Glutamatergic neuron (in vitro differentiated cells): Measurements from ENCODE around the gene ZNF358. TPM values are rescaled to one million over a fixed set of nuclear protein-coding genes. Genes with fewer than 3 reads are reported as not detected.

ENCODE experiments used
- DNase-seq: peaks from one replicate; pipeline ENCODE4 v3.0.0; 2022
- H3K27ac Mint-ChIP-seq: one replicate; pipeline ENCODE4 v1.8.0; 2020; ENCODE audit warnings: mild to moderate bottlenecking, mixed read lengths, inconsistent platforms; ENCODE audit not compliant: unreplicated experiment
- H3K27me3 Mint-ChIP-seq: one replicate; pipeline ENCODE4 v1.8.0; 2020; ENCODE audit warnings: mild to moderate bottlenecking, moderate library complexity, mixed read lengths, inconsistent platforms; ENCODE audit not compliant: unreplicated experiment
- H3K36me3 Mint-ChIP-seq: one replicate; pipeline ENCODE4 v1.8.0; 2020; ENCODE audit warnings: mild to moderate bottlenecking, mixed read lengths, inconsistent platforms; ENCODE audit not compliant: unreplicated experiment
- H3K4me1 Mint-ChIP-seq: one replicate; pipeline ENCODE4 v1.8.0; 2020; ENCODE audit warnings: mild to moderate bottlenecking, low read depth, mixed read lengths, inconsistent platforms; ENCODE audit not compliant: unreplicated experiment
- H3K4me3 Mint-ChIP-seq: one replicate; pipeline ENCODE4 v1.8.0; 2020; ENCODE audit warnings: mild to moderate bottlenecking, mixed read lengths, inconsistent platforms; ENCODE audit not compliant: unreplicated experiment
- H3K9me3 Mint-ChIP-seq: one replicate; pipeline ENCODE4 v1.8.0; 2020; ENCODE audit warnings: mild to moderate bottlenecking, moderate library complexity, mixed read lengths, inconsistent platforms; ENCODE audit not compliant: unreplicated experiment
- total RNA-seq: library from RNA; stranded (reverse); fragmentation: NEBNext Ultra II Directional; extraction: Animal tissue kit (Norgen Biotek cat#: 25700); gene quantifications from one replicate; pipeline ENCODE4 v1.2.1, GENCODE V29; 2021; ENCODE audit not compliant: unreplicated experiment
- TF ChIP-seq, protein P1 (sequence below): fragments of 200-600 bp; sonication (generic); IDR thresholded peaks from one replicate; pipeline ENCODE4 v1.5.0; 2021; ENCODE audit not compliant: partially characterized antibody, unreplicated experiment

The ZNF358 gene
- total RNA-seq, 1 donor from 2014 or later, result 148 TPM

DNA sequence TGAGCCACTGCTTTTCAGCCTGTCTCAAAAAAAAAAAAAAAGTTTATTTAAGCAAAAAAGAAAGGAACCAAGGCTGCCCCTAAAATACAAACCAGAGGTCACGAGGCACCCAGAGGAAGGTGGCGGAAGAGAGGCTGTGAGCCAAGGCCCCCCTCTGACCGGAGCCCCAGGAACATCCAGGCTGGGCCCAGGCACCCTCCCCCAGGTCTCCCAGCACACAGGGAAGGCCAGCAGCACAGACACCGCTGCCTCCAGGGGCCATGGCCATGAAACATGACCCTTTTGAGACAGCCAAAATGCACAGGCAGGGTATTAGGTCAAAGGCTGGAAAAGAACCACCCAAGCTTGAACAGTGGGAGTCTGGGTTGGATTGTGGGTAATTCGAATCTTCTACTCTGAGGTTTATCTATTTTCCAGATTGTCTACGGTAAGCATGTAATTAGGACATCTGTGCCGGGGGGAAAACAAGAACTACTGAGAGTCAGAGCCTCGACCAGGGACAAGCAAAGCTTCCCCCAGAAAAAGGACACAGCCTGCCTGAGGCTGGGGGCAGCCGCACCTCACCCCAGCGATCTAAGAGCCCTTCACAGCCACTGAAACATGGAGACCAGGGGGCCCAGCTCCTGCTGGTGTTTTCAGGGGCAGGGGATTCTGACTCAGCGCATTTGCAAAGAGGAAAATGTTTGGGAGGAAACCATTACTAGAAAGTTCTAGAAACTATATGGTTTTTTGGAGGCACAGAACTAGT is 35.5 kb upstream of the ZNF358 start:
- H3K9me3 Mint-ChIP-seq, result peaks cover 7% of the 10 kb centered on the region

DNA sequence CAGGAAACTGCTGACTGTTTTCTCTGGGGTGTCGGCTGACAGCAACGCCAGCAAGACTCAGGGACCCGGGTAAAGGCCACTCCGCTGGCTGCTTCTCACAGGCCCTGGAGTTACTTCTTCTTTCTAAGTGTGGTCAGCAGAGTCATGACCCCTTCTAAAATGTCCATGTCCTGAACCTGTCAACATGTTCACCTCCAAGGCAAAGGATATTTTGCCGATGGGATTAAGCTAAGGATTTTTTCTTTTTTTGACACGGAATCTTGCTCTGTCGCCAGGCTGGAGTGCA is 35.0 kb upstream of the ZNF358 start:
- no peak for DNase-seq
- Mint-ChIP-seq H3K27me3 (no peaks in the 10 kb centered on the region), H3K4me3 (no peak overlapping the region), H3K36me3 (no peaks in the 10 kb centered on the region), H3K4me1 (peaks cover 11% of the 10 kb centered on the region), H3K9me3 (peaks cover 7% of the 10 kb centered on the region), H3K27ac (no peak overlapping the region)
- TF ChIP-seq, protein P1, sequence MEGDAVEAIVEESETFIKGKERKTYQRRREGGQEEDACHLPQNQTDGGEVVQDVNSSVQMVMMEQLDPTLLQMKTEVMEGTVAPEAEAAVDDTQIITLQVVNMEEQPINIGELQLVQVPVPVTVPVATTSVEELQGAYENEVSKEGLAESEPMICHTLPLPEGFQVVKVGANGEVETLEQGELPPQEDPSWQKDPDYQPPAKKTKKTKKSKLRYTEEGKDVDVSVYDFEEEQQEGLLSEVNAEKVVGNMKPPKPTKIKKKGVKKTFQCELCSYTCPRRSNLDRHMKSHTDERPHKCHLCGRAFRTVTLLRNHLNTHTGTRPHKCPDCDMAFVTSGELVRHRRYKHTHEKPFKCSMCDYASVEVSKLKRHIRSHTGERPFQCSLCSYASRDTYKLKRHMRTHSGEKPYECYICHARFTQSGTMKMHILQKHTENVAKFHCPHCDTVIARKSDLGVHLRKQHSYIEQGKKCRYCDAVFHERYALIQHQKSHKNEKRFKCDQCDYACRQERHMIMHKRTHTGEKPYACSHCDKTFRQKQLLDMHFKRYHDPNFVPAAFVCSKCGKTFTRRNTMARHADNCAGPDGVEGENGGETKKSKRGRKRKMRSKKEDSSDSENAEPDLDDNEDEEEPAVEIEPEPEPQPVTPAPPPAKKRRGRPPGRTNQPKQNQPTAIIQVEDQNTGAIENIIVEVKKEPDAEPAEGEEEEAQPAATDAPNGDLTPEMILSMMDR, result no peak

More for the DNA sequence above, 35.5 kb upstream of the ZNF358 start:
- TF ChIP-seq, protein P1, result no peak
- no peak for DNase-seq
- H3K4me1 Mint-ChIP-seq, result peaks cover 11% of the 10 kb centered on the region
- no peak overlapping the region for H3K4me3 Mint-ChIP-seq
- peak overlapping the region; percentile 6 for H3K27ac Mint-ChIP-seq
- no peaks in the 10 kb centered on the region for H3K27me3 Mint-ChIP-seq
- H3K36me3 Mint-ChIP-seq, result no peaks in the 10 kb centered on the region

DNA sequence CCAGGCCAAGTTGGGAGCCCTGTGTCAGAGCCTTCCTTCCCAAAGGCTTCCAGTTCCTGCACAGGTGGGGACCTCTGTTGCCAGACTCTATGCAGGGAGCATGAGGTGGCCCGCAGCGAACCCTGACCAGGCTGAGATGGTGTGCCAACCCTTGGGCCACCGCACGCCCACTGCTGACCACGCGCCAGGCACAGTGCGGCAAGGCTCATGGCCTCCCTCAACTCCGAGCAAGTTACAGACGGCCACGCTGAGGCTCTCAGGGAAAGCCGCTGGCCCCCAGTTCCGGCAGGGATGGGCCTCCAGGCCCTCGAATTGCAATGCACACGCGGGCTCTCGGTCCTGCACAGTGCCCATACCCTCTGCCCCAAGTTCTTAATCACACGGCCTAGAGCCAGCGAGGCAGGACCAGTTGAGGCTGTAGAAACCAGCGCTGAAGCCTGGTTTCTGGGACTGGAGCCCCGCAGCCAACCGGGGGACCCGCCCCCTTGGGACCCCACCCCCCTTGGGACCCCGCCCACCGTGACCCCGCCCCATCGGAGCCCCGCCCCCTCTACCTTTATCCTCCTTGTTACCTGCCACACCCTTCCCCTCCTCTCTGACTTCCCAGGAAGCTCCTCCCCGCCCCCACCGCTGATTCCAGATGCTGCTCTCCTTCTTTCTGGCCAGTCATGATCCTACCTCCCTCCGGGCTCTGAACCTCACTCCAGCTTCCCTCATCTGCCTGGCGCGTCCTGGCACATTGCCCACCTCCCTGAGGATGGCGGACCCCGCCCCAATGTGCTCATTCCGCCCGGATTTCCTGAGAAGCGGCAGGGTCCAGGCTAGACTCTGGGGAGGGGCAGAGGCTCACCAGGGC is 33.1 kb upstream of the ZNF358 start:
- Mint-ChIP-seq H3K4me3 (no peak overlapping the region), H3K4me1 (peaks cover 11% of the 10 kb centered on the region), H3K36me3 (no peaks in the 10 kb centered on the region), H3K9me3 (peaks cover 5% of the 10 kb centered on the region), H3K27ac (no peak overlapping the region), H3K27me3 (peaks cover 2% of the 10 kb centered on the region)
- TF ChIP-seq, protein P1, result no peak
- no peak for DNase-seq

DNA sequence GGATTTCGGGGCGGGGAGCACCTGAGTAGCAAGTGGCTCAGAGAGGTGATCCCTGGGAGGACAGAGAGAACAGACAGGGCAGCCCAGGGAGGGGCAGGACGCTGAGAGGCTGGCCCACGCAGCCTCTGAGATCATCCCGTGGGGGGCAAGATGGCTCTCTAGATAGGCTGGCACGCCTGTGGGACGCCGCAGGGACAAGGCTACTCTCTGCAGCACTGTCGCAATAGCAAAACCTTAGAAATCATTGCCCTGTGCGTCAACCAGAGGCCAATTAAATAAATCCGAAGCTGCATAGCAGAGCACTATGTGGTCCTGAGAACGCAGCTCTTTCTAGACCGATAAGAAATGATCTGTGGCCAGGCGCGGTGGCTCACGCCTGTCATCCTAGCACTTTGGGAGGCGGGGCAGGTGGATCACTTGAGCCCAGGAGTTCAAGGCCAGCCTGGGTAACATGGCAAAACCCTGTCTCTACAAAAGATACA is 32.1 kb upstream of the ZNF358 start:
- TF ChIP-seq, protein P1, result no peak
- Mint-ChIP-seq H3K27me3 (peaks cover 3% of the 10 kb centered on the region), H3K27ac (no peak overlapping the region), H3K36me3 (no peaks in the 10 kb centered on the region), H3K4me3 (no peak overlapping the region), H3K9me3 (peaks cover 4% of the 10 kb centered on the region), H3K4me1 (peaks cover 11% of the 10 kb centered on the region)
- no peak for DNase-seq

DNA sequence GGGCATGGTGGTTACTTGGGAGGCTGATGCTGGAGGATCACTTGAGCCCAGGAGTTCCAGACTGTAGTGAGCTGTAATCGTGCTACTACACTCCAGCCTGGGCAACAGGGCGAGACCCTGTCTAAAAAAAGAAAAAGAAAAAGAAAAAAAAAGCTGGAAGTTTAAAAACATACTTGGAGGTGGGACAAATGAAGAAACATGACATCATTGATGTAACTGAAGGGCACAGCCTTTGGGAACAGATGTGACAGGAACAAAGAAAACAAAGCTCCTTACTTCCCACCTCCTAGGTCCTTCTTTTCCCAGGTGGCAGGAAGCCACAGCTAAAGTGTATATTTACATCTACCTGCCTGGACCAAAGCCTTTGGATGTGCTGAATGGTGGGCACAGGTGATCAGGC is 29.0 kb upstream of the ZNF358 start:
- Mint-ChIP-seq H3K27ac (no peak overlapping the region), H3K4me1 (peaks cover 6% of the 10 kb centered on the region), H3K9me3 (peaks cover 8% of the 10 kb centered on the region), H3K36me3 (peaks cover 4% of the 10 kb centered on the region), H3K4me3 (no peak overlapping the region), H3K27me3 (peaks cover 8% of the 10 kb centered on the region)
- TF ChIP-seq, protein P1, result no peak
- DNase-seq, result no peak
